Hepatocyte (in vitro differentiated cells): Measurements from ENCODE around the gene ATXN7L1. TPM values are rescaled to one million over a fixed set of nuclear protein-coding genes. Genes with fewer than 3 reads are reported as not detected.
A peak's percentile ranks its signal among the peaks of the same experiment; 100 is the strongest.

Experiments
- DNase-seq: peaks from one replicate; pipeline ENCODE4 v3.0.0-alpha.2; 2016; ENCODE audit warnings: low spot score
- H2AFZ ChIP-seq: fragments of 200-600 bp; sonication (generic); 2 replicates; pipeline ENCODE4 v1.6.0; 2016; ENCODE audit warnings: antibody characterized with exemption, mild to moderate bottlenecking
- H3K27ac ChIP-seq: fragments of 200-600 bp; sonication (generic); 2 replicates; pipeline ENCODE4 v1.5.1; 2016; ENCODE audit warnings: mild to moderate bottlenecking
- H3K27me3 ChIP-seq: fragments of 200-600 bp; sonication (generic); 2 replicates; pipeline ENCODE4 v1.6.1; 2016
- H3K36me3 ChIP-seq: fragments of 200-600 bp; sonication (generic); replicated peaks from 2 replicates; pipeline ENCODE4 v1.5.1; 2016; ENCODE audit warnings: low read depth; ENCODE audit not compliant: insufficient read depth
- H3K4me1 ChIP-seq: fragments of 200-600 bp; sonication (generic); 2 replicates; pipeline ENCODE4 v1.5.1; 2016; ENCODE audit warnings: mild to moderate bottlenecking, moderate library complexity; ENCODE audit not compliant: insufficient read depth
- H3K4me2 ChIP-seq: fragments of 200-600 bp; sonication (generic); 2 replicates; pipeline ENCODE4 v1.6.0; 2016
- H3K4me3 ChIP-seq: fragments of 200-600 bp; sonication (generic); 2 replicates; pipeline ENCODE4 v1.5.1; 2016; ENCODE audit warnings: mild to moderate bottlenecking
- H3K79me2 ChIP-seq: fragments of 200-600 bp; sonication (generic); 2 replicates; pipeline ENCODE4 v1.6.0; 2017; ENCODE audit warnings: mild to moderate bottlenecking
- H3K9me2 ChIP-seq: fragments of 200-600 bp; sonication (generic); replicated peaks from 2 replicates; pipeline ENCODE4 v1.6.0; 2017; ENCODE audit warnings: mild to moderate bottlenecking; ENCODE audit not compliant: insufficient read depth
- H3K9me3 ChIP-seq: fragments of 200-600 bp; sonication (generic); 2 replicates; pipeline ENCODE4 v1.5.1; 2016; ENCODE audit warnings: low read depth, mild to moderate bottlenecking
- H4K20me1 ChIP-seq: fragments of 200-600 bp; sonication (generic); 2 replicates; pipeline ENCODE4 v1.6.0; 2016; ENCODE audit warnings: mild to moderate bottlenecking; ENCODE audit not compliant: insufficient read depth, poor library complexity, severe bottlenecking
- EZH2 ChIP-seq: fragments of 200-600 bp; sonication (generic); IDR thresholded peaks from 2 replicates; pipeline ENCODE4 v1.6.1; 2016; ENCODE audit warnings: antibody characterized with exemption, mild to moderate bottlenecking, borderline replicate concordance
- EZH2phosphoT487 ChIP-seq: fragments of 200-600 bp; sonication (generic); IDR thresholded peaks from one replicate; pipeline ENCODE4 v1.6.1; 2018; ENCODE audit warnings: antibody characterized with exemption, mild to moderate bottlenecking, low read depth, moderate library complexity; ENCODE audit not compliant: unreplicated experiment, severe bottlenecking
- WGBS: methylation state at CpG from one replicate; pipeline ENCODE4 v1.1.6; 2016; ENCODE audit warnings: low lambda C conversion rate; ENCODE audit errors: missing lambda C conversion rate; 5-methylcytosine and 5-hydroxymethylcytosine counted together
- polyA plus RNA-seq: library from polyadenylated mRNA; unstranded; fragments of >200 nt; fragmentation: Nextera tagmentation; extraction: Ambion mirVana; gene quantifications from 2 replicates; pipeline ENCODE4 v1.2.1, GENCODE V29; 2016
- total RNA-seq: library from RNA; depleted of rRNA; stranded (reverse); fragments of >200 nt; gene quantifications from 2 replicates; pipeline ENCODE4 v1.2.3, GENCODE V29; 2014
- TF ChIP-seq, protein P1 (sequence below): fragments of 200-600 bp; sonication (generic); IDR thresholded peaks from 2 replicates; pipeline ENCODE4 v1.5.1; 2016; ENCODE audit warnings: antibody characterized with exemption, mild to moderate bottlenecking; ENCODE audit not compliant: poor library complexity

The ATXN7L1 gene
- total and polyA plus RNA-seq, 2 experiments from 2014 or later, result 8.9 to 9.3 TPM

DNA sequence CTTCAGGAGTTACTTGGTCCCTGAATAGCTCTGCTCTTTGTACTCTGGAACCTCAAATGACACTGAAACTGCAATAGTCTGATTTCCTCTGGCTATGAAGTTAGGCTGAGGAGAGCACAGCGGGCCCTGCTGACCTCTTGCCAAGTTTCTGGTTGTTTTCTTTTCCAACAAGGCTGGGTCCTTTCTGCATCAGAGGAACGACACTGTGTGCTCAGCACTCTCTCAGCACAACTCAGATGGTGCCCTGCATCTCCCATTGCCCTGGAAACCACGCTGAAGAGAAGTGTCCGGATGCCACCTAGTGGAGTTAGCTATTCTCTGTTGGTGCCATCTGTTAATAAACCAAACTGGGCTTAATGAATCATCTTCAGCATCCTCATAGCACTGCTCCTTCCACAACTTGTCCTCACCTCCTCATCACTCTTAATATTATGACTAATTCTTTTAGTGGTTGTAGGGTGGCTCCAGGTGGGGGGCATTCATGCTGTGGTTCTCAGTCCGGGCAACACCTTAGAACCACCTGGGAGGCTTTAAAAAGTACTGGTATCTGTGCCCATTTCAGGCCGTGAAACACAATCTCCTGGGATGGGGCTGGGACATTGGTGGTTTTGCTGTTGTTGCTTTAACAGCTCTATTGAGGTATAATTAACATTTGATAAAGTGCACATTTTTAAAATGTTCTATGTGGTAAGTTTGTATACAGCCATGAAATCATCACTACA is 286.9 kb downstream of the ATXN7L1 start:
- Histone ChIP-seq H2AFZ (no peak overlapping the region), H3K79me2 (no peaks in the 10 kb centered on the region), H3K27ac (no peak overlapping the region), H3K27me3 (no peaks in the 10 kb centered on the region), H3K4me2 (no peak overlapping the region), H3K4me3 (no peak overlapping the region), H3K9me2 (no peaks in the 10 kb centered on the region), H4K20me1 (no peaks in the 10 kb centered on the region), H3K36me3 (no peaks in the 10 kb centered on the region), H3K4me1 (peaks cover 7% of the 10 kb centered on the region), H3K9me3 (no peaks in the 10 kb centered on the region)
- peak; percentile 78 for DNase-seq
- WGBS, result 41% methylated on average over 6 of the region's 6 CpGs
- TF ChIP-seq EZH2, result no peak
- TF ChIP-seq, protein P1, sequence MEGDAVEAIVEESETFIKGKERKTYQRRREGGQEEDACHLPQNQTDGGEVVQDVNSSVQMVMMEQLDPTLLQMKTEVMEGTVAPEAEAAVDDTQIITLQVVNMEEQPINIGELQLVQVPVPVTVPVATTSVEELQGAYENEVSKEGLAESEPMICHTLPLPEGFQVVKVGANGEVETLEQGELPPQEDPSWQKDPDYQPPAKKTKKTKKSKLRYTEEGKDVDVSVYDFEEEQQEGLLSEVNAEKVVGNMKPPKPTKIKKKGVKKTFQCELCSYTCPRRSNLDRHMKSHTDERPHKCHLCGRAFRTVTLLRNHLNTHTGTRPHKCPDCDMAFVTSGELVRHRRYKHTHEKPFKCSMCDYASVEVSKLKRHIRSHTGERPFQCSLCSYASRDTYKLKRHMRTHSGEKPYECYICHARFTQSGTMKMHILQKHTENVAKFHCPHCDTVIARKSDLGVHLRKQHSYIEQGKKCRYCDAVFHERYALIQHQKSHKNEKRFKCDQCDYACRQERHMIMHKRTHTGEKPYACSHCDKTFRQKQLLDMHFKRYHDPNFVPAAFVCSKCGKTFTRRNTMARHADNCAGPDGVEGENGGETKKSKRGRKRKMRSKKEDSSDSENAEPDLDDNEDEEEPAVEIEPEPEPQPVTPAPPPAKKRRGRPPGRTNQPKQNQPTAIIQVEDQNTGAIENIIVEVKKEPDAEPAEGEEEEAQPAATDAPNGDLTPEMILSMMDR, result peak; percentile 66
- no peak for TF ChIP-seq EZH2phosphoT487

DNA sequence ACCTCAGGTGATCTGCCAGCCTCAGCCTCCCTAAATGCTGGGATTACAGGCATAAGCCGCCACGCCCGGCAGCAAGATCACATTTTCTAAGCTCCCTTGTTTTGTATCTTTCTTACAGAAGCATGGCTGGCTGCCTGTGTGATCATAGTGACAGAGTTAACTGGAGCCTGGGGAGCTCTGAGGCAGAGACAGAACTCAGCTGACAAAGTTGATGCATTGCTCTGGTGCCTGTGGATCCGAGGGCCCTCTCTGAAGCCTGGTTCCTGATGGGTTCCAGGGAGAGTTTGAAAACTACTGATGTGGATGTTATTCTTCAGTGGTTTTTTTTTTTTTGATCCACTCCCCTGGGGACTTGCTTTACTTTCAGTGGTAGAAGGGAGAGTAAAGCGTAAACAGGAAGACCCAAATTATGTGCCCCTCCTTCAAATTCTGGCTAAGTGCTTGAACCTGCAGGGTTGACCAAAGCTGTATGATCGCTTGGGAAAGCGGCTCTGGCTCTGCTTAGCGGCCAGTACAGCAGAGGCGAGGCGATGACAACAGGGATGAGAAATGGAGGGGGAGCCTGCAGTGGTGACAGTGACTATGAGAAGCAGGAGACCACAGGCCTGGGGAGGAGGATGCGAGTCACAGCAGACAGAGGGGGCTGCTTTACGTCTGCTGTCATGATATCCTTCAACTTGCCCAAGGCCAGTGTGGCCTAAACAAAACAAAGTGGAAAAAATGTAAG is 288.3 kb downstream of the ATXN7L1 start:
- no peak for TF ChIP-seq EZH2phosphoT487
- no peak for TF ChIP-seq EZH2
- Histone ChIP-seq H3K27me3 (no peaks in the 10 kb centered on the region), H3K4me3 (no peak overlapping the region), H3K4me2 (no peak overlapping the region), H3K4me1 (peaks cover 7% of the 10 kb centered on the region), H3K9me3 (no peaks in the 10 kb centered on the region), H3K36me3 (no peaks in the 10 kb centered on the region), H2AFZ (no peak overlapping the region), H3K27ac (no peak overlapping the region), H3K9me2 (no peaks in the 10 kb centered on the region), H3K79me2 (no peaks in the 10 kb centered on the region), H4K20me1 (no peaks in the 10 kb centered on the region)
- 56% methylated on average over 12 of the region's 12 CpGs for WGBS
- DNase-seq, result peak; percentile 13

DNA sequence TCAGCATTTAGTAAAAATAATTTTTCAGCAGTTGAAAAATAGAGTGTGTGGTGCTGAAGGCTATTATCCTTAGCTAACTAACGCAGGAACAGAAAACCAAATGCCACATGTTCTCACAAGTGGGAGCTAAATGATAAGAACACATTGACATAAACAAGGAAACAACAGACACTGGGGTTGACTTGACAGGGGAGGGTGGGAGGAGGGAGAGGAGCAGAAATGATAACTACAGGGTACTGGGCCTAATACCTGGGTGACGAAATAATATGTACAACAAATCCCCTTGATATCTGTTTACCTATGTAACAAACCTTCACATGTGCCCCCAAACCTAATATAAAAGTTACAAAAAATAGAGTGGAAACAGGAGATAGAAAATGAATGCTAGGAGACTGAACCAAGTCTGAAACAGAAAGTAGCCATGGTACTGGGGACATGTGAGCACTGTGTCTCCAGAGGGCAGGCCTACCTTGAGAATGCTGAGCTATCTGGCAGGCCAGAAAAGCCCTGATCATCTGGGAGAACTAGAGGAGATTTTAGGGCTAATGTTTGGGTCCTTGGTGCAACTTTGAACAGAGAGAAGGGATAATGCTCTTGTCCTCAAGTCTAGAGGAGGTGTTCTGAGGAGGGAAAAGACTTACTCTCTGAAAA is 290.4 kb downstream of the ATXN7L1 start:
- Histone ChIP-seq H3K79me2 (no peaks in the 10 kb centered on the region), H3K9me2 (no peaks in the 10 kb centered on the region), H3K27ac (no peak overlapping the region), H3K9me3 (no peaks in the 10 kb centered on the region), H3K4me2 (no peak overlapping the region), H3K4me1 (peaks cover 7% of the 10 kb centered on the region), H2AFZ (no peak overlapping the region), H4K20me1 (no peaks in the 10 kb centered on the region), H3K36me3 (no peaks in the 10 kb centered on the region), H3K4me3 (no peak overlapping the region), H3K27me3 (no peaks in the 10 kb centered on the region)
- TF ChIP-seq EZH2phosphoT487, result no peak
- TF ChIP-seq EZH2, result no peak
- TF ChIP-seq, protein P1, result no peak
- 85% methylated on average over 2 of the region's 2 CpGs for WGBS
- no peak for DNase-seq

DNA sequence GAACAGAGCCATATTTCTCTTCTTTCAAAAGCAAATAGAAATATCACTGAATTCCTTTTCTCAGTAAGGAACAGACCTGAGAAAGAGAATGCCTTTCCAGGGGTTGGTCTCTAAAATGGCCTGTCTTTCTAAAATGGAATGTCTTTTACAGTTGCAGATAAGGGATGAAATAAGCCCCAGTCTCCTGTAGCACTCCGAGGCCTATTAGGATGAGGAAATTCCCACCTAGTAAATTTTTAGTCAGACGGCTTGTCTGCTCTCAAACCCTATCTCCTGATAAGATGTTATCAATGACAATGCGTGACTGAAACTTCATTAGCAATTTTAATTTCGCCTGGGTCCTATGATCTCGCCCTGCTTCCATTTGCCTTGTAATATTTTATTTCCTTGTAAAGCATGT is 292.2 kb downstream of the ATXN7L1 start:
- H3K27me3 ChIP-seq, result no peaks in the 10 kb centered on the region
- 87% methylated on average over 5 of the region's 5 CpGs for WGBS
- no peaks in the 10 kb centered on the region for H3K79me2 ChIP-seq
- no peak overlapping the region for H3K4me2 ChIP-seq
- H3K4me1 ChIP-seq, result peaks cover 7% of the 10 kb centered on the region
- no peak for DNase-seq
- H3K36me3 ChIP-seq, result no peaks in the 10 kb centered on the region
- no peak overlapping the region for H3K4me3 ChIP-seq
- H2AFZ ChIP-seq, result no peak overlapping the region
- H4K20me1 ChIP-seq, result no peaks in the 10 kb centered on the region
- H3K27ac ChIP-seq, result no peak overlapping the region
- no peaks in the 10 kb centered on the region for H3K9me2 ChIP-seq
- H3K9me3 ChIP-seq, result no peaks in the 10 kb centered on the region
- TF ChIP-seq EZH2phosphoT487, result no peak
- TF ChIP-seq, protein P1, result no peak
- no peak for TF ChIP-seq EZH2
